ENCODE measurements around the gene SCARB1.

The SCARB1 gene

GRCh38 chr12:124872068-124872719 lies 8.5 kb upstream of the SCARB1 start:
- Histone ChIP-seq H3K4me3 (ENCODE audit: low read length) (no peak overlapping the region), H3F3A (ENCODE audit: insufficient read depth, low read length) (no peaks in the 10 kb centered on the region), H3K4me2 (ENCODE audit: low read depth, low read length) (no peak overlapping the region), H3K27me3 (replicated peaks; ENCODE audit: insufficient read depth, low read length) (no peaks in the 10 kb centered on the region), H4K20me1 (ENCODE audit: insufficient read depth, low read length) (no peaks in the 10 kb centered on the region), H3K9me2 (replicated peaks; ENCODE audit: insufficient read depth, low read length) (no peaks in the 10 kb centered on the region), H3K79me2 (ENCODE audit: low read length) (no peaks in the 10 kb centered on the region), H3K27ac (ENCODE audit: low read length) (no peak overlapping the region), H2AFZ (ENCODE audit: low read length) (no peak overlapping the region), H3K9me3 (replicated peaks; ENCODE audit: insufficient read depth, low read length) (no peaks in the 10 kb centered on the region), H3K4me1 (ENCODE audit: low read length) (no peaks in the 10 kb centered on the region), H3K36me3 (replicated peaks; ENCODE audit: insufficient read depth, low read length) (no peaks in the 10 kb centered on the region), H3K9ac (ENCODE audit: low read length) (no peak overlapping the region)
- no peak for DNase-seq
- TF ChIP-seq EZH2 (optimal IDR thresholded peaks at IDR 0.05; ENCODE audit: low read depth, low read length): no peak
- TF ChIP-seq EZH2phosphoT487 (IDR thresholded peaks at IDR 0.05; ENCODE audit: low read length): no peak
- no peak for TF ChIP-seq CTCF (IDR thresholded peaks at IDR 0.05; ENCODE audit: low read length)

DNA sequence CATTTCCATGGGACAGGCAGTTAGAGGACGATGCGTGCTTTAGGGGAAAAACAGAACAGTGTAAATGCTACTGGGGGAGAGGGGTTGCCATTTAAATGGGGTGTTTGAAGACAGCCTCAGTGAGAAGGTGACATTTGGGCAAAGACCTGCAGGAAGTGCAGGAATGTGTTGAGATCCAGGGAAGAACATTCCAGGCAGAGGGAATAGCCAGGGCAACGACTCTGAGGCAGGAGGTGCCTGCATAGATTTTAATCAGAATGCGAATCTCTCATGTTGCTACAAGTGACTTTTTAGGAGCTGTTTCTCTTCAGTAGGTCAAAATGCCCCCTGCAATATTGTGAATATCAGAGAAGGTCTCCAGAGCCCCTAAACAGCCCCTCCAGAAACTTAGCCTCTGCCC lies 7.6 kb upstream of the SCARB1 start:
- TF ChIP-seq EZH2phosphoT487 (IDR thresholded peaks at IDR 0.05; ENCODE audit: low read length): no peak
- no peaks in the 10 kb centered on the region for H3K9me3 ChIP-seq (replicated peaks; ENCODE audit: insufficient read depth, low read length)
- H3K27me3 ChIP-seq (replicated peaks; ENCODE audit: insufficient read depth, low read length): no peaks in the 10 kb centered on the region
- H3K9ac ChIP-seq (ENCODE audit: low read length): no peak overlapping the region
- no peak overlapping the region for H2AFZ ChIP-seq (ENCODE audit: low read length)
- no peaks in the 10 kb centered on the region for H4K20me1 ChIP-seq (ENCODE audit: insufficient read depth, low read length)
- no peak for DNase-seq
- no peaks in the 10 kb centered on the region for H3K4me1 ChIP-seq (ENCODE audit: low read length)
- H3K27ac ChIP-seq (ENCODE audit: low read length): no peak overlapping the region
- H3K4me3 ChIP-seq (ENCODE audit: low read length): no peak overlapping the region
- H3K79me2 ChIP-seq (ENCODE audit: low read length): no peaks in the 10 kb centered on the region
- H3F3A ChIP-seq (ENCODE audit: insufficient read depth, low read length): no peaks in the 10 kb centered on the region
- H3K4me2 ChIP-seq (ENCODE audit: low read depth, low read length): no peak overlapping the region
- H3K36me3 ChIP-seq (replicated peaks; ENCODE audit: insufficient read depth, low read length): no peaks in the 10 kb centered on the region
- no peaks in the 10 kb centered on the region for H3K9me2 ChIP-seq (replicated peaks; ENCODE audit: insufficient read depth, low read length)

GRCh38 chr12:124870515-124870914 lies 6.9 kb upstream of the SCARB1 start:
- Histone ChIP-seq H4K20me1 (ENCODE audit: insufficient read depth, low read length) (no peaks in the 10 kb centered on the region), H3K79me2 (ENCODE audit: low read length) (no peaks in the 10 kb centered on the region), H2AFZ (ENCODE audit: low read length) (no peak overlapping the region), H3K4me2 (ENCODE audit: low read depth, low read length) (no peak overlapping the region), H3K4me1 (ENCODE audit: low read length) (no peaks in the 10 kb centered on the region), H3F3A (ENCODE audit: insufficient read depth, low read length) (no peaks in the 10 kb centered on the region), H3K9me3 (replicated peaks; ENCODE audit: insufficient read depth, low read length) (no peaks in the 10 kb centered on the region), H3K36me3 (replicated peaks; ENCODE audit: insufficient read depth, low read length) (no peaks in the 10 kb centered on the region), H3K9me2 (replicated peaks; ENCODE audit: insufficient read depth, low read length) (no peaks in the 10 kb centered on the region), H3K27me3 (replicated peaks; ENCODE audit: insufficient read depth, low read length) (no peaks in the 10 kb centered on the region), H3K27ac (ENCODE audit: low read length) (no peak overlapping the region), H3K9ac (ENCODE audit: low read length) (no peak overlapping the region), H3K4me3 (ENCODE audit: low read length) (no peak overlapping the region)
- TF ChIP-seq EZH2phosphoT487 (IDR thresholded peaks at IDR 0.05; ENCODE audit: low read length): no peak
- no peak for DNase-seq

- Histone ChIP-seq H3F3A (ENCODE audit: insufficient read depth, low read length) (no peaks in the 10 kb centered on the region), H3K9me2 (replicated peaks; ENCODE audit: insufficient read depth, low read length) (no peaks in the 10 kb centered on the region), H3K4me3 (ENCODE audit: low read length) (no peak overlapping the region), H3K79me2 (ENCODE audit: low read length) (no peaks in the 10 kb centered on the region), H2AFZ (ENCODE audit: low read length) (no peak overlapping the region), H3K4me1 (ENCODE audit: low read length) (0 out of 2 replicates have a peak, but pooled peaks cover 2% of the 10 kb centered on the region), H3K27me3 (replicated peaks; ENCODE audit: insufficient read depth, low read length) (no peaks in the 10 kb centered on the region), H4K20me1 (ENCODE audit: insufficient read depth, low read length) (no peaks in the 10 kb centered on the region), H3K27ac (ENCODE audit: low read length) (no peak overlapping the region), H3K9ac (ENCODE audit: low read length) (no peak overlapping the region), H3K4me2 (ENCODE audit: low read depth, low read length) (no peak overlapping the region), H3K36me3 (replicated peaks; ENCODE audit: insufficient read depth, low read length) (no peaks in the 10 kb centered on the region), H3K9me3 (replicated peaks; ENCODE audit: insufficient read depth, low read length) (no peaks in the 10 kb centered on the region)
- no peak for TF ChIP-seq EZH2 (optimal IDR thresholded peaks at IDR 0.05; ENCODE audit: low read depth, low read length)
- no peak for TF ChIP-seq EZH2phosphoT487 (IDR thresholded peaks at IDR 0.05; ENCODE audit: low read length)
- TF ChIP-seq CTCF (IDR thresholded peaks at IDR 0.05; ENCODE audit: low read length): no peak
- no peak for DNase-seq
Measured at GRCh38 chr12:124869059-124869665, 5.5 kb upstream of the SCARB1 start.
